Umbilical cord (tissue), 2 donors: Measurements from ENCODE around the gene P2RY1. TPM values are rescaled to one million over a fixed set of nuclear protein-coding genes. Genes with fewer than 3 reads are reported as not detected.
"Not testable (repeated sequence)": the region's sequence is repeated elsewhere in the genome, so short reads cannot be mapped to it uniquely, and the experiment has no call there.

Experiments used
- DNase-seq: peaks from one replicate; pipeline ENCODE4 v3.0.0-alpha.2; 2015; ENCODE audit warnings: low spot score
- total RNA-seq: library from RNA; depleted of rRNA; stranded (reverse); fragments of >200 nt; gene quantifications from one replicate; pipeline ENCODE4 v1.2.3, GENCODE V29; 2014; ENCODE audit warnings: low replicate concordance; ENCODE audit not compliant: insufficient read depth

Gene P2RY1
- total RNA-seq, 1 donor from 2014 or later = 7.0 TPM

DNA sequence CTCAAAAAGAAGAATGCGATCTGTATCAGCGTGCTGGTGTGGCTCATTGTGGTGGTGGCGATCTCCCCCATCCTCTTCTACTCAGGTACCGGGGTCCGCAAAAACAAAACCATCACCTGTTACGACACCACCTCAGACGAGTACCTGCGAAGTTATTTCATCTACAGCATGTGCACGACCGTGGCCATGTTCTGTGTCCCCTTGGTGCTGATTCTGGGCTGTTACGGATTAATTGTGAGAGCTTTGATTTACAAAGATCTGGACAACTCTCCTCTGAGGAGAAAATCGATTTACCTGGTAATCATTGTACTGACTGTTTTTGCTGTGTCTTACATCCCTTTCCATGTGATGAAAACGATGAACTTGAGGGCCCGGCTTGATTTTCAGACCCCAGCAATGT is 1.3 kb downstream of the P2RY1 start:
- DNase-seq = no peak

- DNase-seq = peak; percentile 62
Measured at GRCh38 chr3:152839511-152839910, 4.6 kb downstream of the P2RY1 start.

DNA sequence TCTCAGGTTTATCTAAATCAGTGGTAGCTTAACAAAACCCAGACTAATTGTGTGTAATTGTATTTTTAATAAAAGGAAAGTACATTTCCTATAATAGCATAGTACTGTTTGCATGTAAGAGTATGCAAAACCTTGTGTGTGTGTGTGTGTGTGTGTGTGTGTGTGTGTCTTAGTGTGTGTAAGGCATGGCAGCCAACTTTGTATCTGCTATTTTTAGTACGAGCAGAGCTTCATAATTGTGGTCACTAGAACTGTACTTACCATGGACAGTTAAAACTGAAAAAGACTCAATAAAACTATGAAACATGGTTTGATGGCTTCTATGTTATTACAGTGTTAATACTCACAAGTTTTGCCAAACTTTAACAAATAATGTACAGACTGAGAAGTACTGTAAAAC is 6.2 kb downstream of the P2RY1 start:
- peak; percentile 34 for DNase-seq

- no peak for DNase-seq
Measured at GRCh38 chr3:152842413-152842812, 7.5 kb downstream of the P2RY1 start.

GRCh38 chr3:152843955-152844354 is 9.0 kb downstream of the P2RY1 start:
- DNase-seq = no peak

- DNase-seq = not testable (repeated sequence)
Measured at GRCh38 chr3:152846572-152847202, 11.8 kb downstream of the P2RY1 start.

DNA sequence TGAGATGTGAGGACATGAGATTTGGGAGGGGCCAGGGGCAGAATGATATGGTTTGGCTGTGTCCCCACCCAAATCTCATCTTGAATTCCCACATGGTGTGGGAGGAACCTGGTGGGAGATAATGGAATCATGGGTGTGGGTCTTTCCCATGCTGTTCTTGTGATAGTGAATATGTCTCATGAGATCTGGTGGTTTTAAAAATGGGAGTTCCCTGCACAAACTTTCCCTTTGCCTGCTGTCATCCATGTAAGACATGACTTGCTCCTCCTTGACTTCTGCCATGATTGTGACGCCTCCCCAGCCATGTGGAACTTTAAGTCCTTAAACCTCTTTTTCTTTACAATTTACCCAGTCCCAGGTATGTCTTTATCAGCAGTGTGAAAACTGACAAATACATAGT is 12.7 kb downstream of the P2RY1 start:
- DNase-seq = not testable (repeated sequence)

DNA sequence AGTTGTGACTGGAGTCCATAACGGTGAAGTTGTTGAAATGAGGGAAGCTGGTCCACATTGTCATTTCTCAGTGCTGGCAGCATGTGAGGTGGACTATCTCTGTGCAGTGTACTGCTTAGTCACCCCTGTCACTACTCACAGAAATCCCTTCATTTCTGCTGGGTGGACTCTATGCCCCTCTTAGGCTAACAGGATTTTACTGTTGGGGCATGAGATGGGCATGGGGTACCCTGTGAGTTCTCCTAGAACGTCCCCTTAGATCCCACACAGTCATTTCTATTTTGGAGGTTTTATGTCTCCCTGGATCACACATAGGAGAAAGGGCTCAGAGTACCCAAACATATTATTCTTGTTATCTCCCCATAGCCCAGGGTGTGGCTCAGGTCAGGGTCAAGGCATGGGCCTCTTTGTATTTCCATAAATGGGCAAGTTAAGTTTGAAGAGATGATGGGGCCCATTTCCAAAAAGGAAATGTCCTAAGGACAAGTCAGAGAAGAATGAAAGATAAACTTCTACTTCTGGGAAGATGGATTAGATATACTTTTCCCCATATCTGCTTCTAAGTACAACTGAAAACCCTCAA is 15.2 kb downstream of the P2RY1 start:
- DNase-seq = no peak

DNA sequence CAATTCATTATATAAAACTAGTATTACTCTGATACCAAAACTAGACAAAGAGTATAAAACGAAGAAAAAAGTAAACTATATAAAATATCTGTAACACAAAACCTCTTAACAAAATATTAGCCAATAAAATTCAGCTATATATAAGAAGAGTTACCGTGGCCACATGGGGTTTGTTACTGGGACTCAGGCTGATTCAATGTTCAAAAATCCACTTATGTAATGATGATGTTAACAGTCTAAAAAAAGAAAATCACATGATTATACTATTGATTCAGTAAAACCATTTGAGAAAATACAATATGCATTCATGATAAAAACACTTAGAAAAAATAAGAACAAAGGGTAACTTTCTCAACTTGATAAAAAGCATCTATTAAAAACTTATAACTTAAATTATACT is 18.3 kb downstream of the P2RY1 start:
- no peak for DNase-seq

DNA sequence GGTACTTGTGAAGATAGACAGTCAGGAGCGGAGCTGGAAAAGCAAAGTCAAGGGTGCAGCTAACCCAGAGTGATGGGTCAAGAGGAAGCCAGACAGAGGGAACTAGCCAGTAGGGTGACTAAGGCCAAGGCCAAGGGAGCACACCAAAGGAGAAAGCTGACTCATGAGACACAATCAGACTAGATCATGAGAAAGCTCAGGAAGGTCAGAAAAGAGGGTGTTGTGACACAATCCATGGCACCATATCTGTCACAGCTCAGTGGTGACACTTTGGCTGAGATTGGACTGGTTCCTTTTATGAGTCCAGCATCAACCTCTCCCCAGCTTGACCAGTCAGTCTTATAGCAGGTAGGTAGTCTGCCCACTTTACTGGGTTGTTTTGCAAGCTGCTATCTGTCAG is 22.2 kb downstream of the P2RY1 start:
- DNase-seq = no peak

DNA sequence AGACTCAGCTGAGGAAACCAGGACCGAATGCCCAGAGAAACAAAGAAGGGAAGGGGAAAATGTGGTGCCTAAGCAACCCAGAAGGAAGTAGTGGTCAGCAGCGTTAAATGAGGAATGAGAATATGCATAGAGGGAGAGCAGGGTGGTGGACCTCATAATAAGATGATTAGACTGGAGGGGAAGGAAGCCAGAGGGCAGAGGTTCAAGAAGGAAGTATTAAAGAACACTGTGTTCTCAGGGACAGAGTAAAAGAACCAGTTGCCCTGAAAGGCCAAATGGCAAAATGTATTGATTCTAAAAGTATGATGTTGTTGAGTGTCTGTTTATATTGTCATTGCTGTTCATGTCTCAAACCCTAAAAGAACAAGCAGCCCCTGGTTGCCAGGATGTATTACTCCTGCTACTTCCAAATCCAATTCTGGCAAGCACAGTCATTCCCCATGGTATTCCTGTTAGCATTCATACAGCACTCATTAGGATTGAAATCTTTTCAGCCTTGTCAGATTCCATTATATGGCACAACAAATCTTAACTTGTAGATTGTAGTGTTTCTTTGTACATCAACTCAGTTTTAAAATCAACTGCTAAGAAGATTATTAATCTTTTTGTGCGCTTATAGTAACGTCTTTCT is 23.4 kb downstream of the P2RY1 start:
- no peak for DNase-seq

GRCh38 chr3:152860736-152861135 is 25.8 kb downstream of the P2RY1 start:
- no peak for DNase-seq

GRCh38 chr3:152865668-152866245 is 30.8 kb downstream of the P2RY1 start:
- no peak for DNase-seq

DNA sequence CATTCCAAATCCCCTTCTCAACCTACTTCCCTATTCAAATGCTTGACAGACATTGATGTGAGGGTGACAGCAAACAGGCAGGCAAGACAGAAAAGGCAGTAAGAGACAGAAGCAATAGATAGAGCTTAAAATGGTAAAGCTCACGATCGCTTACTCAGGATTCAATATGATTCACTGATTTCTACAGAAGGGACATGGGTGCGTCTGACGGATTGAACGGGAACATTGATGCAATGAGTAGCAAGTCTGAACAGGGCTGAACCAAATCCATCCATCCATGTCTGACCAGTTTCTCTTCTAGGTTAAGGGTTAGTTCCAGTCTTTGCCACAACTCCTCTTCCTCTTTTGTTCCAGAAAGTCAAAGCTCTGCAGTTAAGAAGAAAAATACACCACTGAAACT is 35.1 kb downstream of the P2RY1 start:
- peak; percentile 5 for DNase-seq

- not testable (repeated sequence) for DNase-seq
Measured at GRCh38 chr3:152873314-152873713, 38.4 kb downstream of the P2RY1 start.

DNA sequence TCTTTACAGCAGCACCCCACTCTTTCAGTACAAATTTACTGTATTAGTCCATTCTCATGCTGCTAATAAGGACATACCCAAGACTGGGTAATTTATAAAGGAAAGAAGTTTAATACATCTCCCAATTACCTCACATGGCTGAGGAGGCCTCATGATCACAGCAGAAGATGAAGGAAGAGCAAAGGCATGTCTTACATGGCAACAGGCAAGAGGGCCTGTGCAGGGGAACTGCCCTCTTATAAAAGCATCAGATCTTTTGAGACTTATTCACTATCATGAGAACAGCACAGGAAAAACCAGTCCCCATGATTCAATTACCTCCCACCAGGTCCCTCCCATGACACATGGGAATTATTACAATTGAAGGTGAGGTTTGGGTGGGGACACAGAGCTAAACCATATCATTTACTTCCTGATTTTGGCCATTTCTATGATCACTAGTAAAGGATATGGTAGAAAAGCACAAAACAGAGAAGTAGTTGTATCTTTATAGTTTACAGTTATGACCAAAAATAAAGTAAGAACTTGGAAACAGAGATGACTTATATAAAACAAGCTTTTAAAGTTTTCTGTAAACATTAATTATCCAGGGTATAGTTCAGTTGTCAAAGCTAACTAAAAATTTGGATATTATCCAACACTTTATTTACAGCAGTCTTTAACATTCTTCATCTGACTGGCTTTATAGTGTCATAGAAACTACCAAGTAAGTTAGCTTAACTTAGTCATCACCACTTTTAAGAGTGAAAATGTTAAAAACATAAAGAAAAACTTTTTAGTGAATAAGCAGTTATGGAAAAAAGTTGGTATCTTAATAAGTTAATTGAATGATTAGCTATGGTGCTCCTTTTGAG is 40.2 kb downstream of the P2RY1 start:
- DNase-seq = no peak

GRCh38 chr3:152879130-152879789 is 44.3 kb downstream of the P2RY1 start:
- no peak for DNase-seq

- DNase-seq = no peak
Measured at GRCh38 chr3:152879790-152880174, 44.9 kb downstream of the P2RY1 start.

- no peak for DNase-seq
Measured at GRCh38 chr3:152885076-152885475, 50.1 kb downstream of the P2RY1 start.
